ENCODE measurements around the gene ARHGAP40. TPM values are rescaled to one million over a fixed set of nuclear protein-coding genes. Genes with fewer than 3 reads are reported as not detected.

Gene ARHGAP40
- total and polyA plus RNA-seq, 2 of the 13 experiments (the other 11 are each of a cell fraction or from before 2014, with no cell fraction given), result 0.75 to 2.1 TPM

DNA sequence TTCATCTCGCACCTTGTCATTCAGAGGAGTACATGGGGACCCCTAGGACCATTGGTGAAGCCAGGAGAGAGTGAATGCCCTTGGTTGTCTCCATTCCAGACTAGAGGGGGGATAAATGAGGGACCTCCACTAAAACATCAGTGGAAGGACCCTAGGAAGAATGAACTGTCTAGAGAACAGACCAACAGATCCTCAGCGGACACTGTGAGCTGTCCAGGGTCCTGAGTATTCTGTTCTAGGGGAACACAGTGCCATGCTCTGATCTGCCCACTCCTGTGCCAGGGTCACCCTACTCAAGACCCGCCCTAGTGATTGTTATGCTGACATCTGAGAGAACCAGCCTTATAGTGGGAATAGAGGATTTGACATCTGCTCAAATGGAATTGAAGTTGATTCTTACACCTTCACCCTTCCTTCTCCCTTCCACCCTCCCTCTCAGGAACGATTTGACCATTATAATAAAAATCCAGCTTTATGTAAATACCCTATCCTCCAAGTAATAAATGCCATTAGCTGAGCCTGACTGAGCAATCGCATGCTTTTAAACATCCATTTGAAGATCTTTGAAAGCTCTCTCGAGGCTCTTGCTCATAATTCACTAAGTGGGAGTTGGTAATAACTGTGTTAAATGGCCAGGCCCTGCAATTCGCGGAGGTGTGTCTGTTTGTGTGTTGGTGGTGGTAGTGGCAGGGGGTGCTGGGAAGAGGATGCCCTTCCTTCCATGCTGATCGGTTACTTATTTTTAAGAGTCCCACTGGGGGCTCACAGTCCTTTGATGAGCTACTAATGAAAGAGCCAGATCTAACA lies 79.1 kb downstream of the ARHGAP40 start (continued):
- no peak for TF ChIP-seq KIAA2018 (CRISPR knock-in tag; IDR thresholded peaks at IDR 0.05; ENCODE audit: borderline replicate concordance)
- no peak for TF ChIP-seq ZNF3 (CRISPR knock-in tag; IDR thresholded peaks at IDR 0.05)
- TF ChIP-seq KLF12 (CRISPR knock-in tag; IDR thresholded peaks at IDR 0.05; ENCODE audit: borderline replicate concordance), result no peak
- peak; percentile 95 for TF ChIP-seq KLF6 (CRISPR knock-in tag; IDR thresholded peaks at IDR 0.05)
- no peak for TF ChIP-seq CREBL2 (CRISPR knock-in tag; IDR thresholded peaks at IDR 0.05; ENCODE audit: borderline replicate concordance)
- peak; percentile 94 for TF ChIP-seq SMAD3 (CRISPR knock-in tag; IDR thresholded peaks at IDR 0.05)
- no peak for TF ChIP-seq ZFX (CRISPR knock-in tag; IDR thresholded peaks at IDR 0.05; ENCODE audit: low read depth)
- TF ChIP-seq CSRNP2 (CRISPR knock-in tag; conservative IDR thresholded peaks at IDR 0.05; ENCODE audit: low read depth), result no peak
- no peak for TF ChIP-seq ZNF224 (CRISPR knock-in tag; IDR thresholded peaks at IDR 0.05)
- TF ChIP-seq NBN (conservative IDR thresholded peaks at IDR 0.05), result no peak
- TF ChIP-seq TCF12 (IDR thresholded peaks at IDR 0.05), result no peak
- TF ChIP-seq TCF12 (CRISPR knock-in tag; IDR thresholded peaks at IDR 0.05), result no peak
- TF ChIP-seq PRPF4 (IDR thresholded peaks at IDR 0.05; ENCODE audit: low read depth, low read length, poor library complexity, severe bottlenecking), result no peak
- TF ChIP-seq ZNF121 (CRISPR knock-in tag; IDR thresholded peaks at IDR 0.05), result no peak
- no peak for TF ChIP-seq ZNF264 (CRISPR knock-in tag; IDR thresholded peaks at IDR 0.05)
- no peak for TF ChIP-seq NFE2 (CRISPR knock-in tag; IDR thresholded peaks at IDR 0.05)
- TF ChIP-seq RFX3 (CRISPR knock-in tag; IDR thresholded peaks at IDR 0.05), result no peak; the same call in 1 of the 2 replicates
- no peak for TF ChIP-seq AGO2 (optimal IDR thresholded peaks at IDR 0.05; ENCODE audit: low read depth, low read length)
